WERI-Rb-1 (cell line): Measurements from ENCODE around the gene COL6A5.

Source experiments
- DNase-seq: peaks from one replicate; pipeline ENCODE4 v3.0.0-alpha.2; 2020
- H3K27ac ChIP-seq: fragments of 250-450 bp; sonication (Bioruptor Pico); 2 replicates; pipeline ENCODE4 v1.5.1; 2020; ENCODE audit warnings: mild to moderate bottlenecking, moderate library complexity
- H3K27me3 ChIP-seq: fragments of 250-450 bp; sonication (Bioruptor Pico); 2 replicates; pipeline ENCODE4 v1.5.1; 2021; ENCODE audit warnings: mild to moderate bottlenecking, low read depth, moderate library complexity; ENCODE audit not compliant: insufficient read depth, severe bottlenecking
- H3K36me3 ChIP-seq: fragments of 250-450 bp; sonication (Bioruptor Pico); 2 replicates; pipeline ENCODE4 v1.5.1; 2020; ENCODE audit warnings: mild to moderate bottlenecking, moderate library complexity
- H3K4me3 ChIP-seq: 2 replicates; pipeline ENCODE4 v1.5.1; 2011; ENCODE audit warnings: low read depth, mild to moderate bottlenecking, control low read depth, low read length
- H3K9me3 ChIP-seq: fragments of 250-450 bp; sonication (Bioruptor Pico); 2 replicates; pipeline ENCODE4 v1.5.1; 2021; ENCODE audit warnings: mild to moderate bottlenecking, moderate library complexity; ENCODE audit not compliant: severe bottlenecking
- TF ChIP-seq, protein P1 (sequence below): IDR thresholded peaks from 2 replicates; pipeline ENCODE4 v1.5.1; 2011; ENCODE audit warnings: low read depth, mild to moderate bottlenecking, control low read depth, inconsistent platforms, low read length

COL6A5 gene

GRCh38 chr3:130316169-130316568 lies 29.3 kb upstream of the COL6A5 start:
- Histone ChIP-seq H3K4me3 (no peak overlapping the region), H3K27me3 (no peaks in the 10 kb centered on the region), H3K36me3 (no peaks in the 10 kb centered on the region), H3K9me3 (peaks cover 3% of the 10 kb centered on the region), H3K27ac (no peak overlapping the region)
- DNase-seq = no peak
- TF ChIP-seq, protein P1, sequence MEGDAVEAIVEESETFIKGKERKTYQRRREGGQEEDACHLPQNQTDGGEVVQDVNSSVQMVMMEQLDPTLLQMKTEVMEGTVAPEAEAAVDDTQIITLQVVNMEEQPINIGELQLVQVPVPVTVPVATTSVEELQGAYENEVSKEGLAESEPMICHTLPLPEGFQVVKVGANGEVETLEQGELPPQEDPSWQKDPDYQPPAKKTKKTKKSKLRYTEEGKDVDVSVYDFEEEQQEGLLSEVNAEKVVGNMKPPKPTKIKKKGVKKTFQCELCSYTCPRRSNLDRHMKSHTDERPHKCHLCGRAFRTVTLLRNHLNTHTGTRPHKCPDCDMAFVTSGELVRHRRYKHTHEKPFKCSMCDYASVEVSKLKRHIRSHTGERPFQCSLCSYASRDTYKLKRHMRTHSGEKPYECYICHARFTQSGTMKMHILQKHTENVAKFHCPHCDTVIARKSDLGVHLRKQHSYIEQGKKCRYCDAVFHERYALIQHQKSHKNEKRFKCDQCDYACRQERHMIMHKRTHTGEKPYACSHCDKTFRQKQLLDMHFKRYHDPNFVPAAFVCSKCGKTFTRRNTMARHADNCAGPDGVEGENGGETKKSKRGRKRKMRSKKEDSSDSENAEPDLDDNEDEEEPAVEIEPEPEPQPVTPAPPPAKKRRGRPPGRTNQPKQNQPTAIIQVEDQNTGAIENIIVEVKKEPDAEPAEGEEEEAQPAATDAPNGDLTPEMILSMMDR = no peak

DNA sequence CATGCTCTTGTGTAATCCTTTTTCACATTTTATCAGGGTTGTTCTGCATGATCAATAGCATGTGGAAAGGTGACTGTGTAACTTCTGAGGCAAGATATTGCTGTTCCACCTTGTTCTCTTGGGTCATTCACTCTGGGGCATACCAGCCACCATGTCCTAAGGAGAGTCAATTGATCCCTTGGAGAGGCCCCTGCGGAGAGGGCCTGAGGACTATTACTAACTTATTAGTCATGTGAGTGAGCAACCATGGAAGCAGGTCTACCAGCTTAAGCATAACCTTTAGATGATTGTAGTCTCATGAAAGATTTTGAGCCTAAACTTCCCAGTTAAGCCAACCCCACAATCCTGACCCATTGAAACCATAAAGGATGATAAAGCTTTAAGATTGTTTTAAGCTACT lies 22.0 kb upstream of the COL6A5 start:
- Histone ChIP-seq H3K4me3 (no peak overlapping the region), H3K36me3 (no peaks in the 10 kb centered on the region), H3K27me3 (peaks cover 3% of the 10 kb centered on the region), H3K27ac (no peak overlapping the region), H3K9me3 (peaks cover 7% of the 10 kb centered on the region)
- TF ChIP-seq, protein P1 = no peak
- no peak for DNase-seq

DNA sequence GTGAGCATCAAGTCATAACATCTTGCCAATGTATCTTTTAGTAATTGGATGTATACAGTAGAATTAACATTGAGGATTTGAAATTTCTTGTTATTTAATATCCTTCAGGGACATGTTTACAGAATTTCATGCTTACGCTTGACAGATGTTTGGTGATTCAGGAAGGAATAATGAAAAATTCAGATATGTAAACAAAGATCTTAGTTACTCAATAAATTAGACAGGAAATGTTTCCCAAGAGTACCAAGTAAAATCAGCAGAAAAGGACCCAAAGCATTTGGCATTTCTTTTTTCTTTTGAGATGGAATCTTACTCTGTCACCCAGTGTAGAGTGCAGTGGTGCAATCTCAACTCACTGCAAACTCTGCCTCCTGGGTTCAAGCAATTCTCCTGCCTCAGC lies 4.7 kb upstream of the COL6A5 start:
- TF ChIP-seq, protein P1 = no peak
- peaks cover 5% of the 10 kb centered on the region for H3K9me3 ChIP-seq
- H3K27ac ChIP-seq = no peak overlapping the region
- H3K36me3 ChIP-seq = no peaks in the 10 kb centered on the region
- peaks cover 41% of the 10 kb centered on the region for H3K27me3 ChIP-seq
- H3K4me3 ChIP-seq = no peak overlapping the region
- no peak for DNase-seq

- H3K27ac ChIP-seq = no peak overlapping the region
- no peaks in the 10 kb centered on the region for H3K36me3 ChIP-seq
- H3K27me3 ChIP-seq = peaks cover 46% of the 10 kb centered on the region
- DNase-seq = no peak
- no peak overlapping the region for H3K4me3 ChIP-seq
- H3K9me3 ChIP-seq = peaks cover 5% of the 10 kb centered on the region
- TF ChIP-seq, protein P1 = no peak
These were observed 4.1 kb upstream of the COL6A5 start for GRCh38 chr3:130341388-130341787.

DNA sequence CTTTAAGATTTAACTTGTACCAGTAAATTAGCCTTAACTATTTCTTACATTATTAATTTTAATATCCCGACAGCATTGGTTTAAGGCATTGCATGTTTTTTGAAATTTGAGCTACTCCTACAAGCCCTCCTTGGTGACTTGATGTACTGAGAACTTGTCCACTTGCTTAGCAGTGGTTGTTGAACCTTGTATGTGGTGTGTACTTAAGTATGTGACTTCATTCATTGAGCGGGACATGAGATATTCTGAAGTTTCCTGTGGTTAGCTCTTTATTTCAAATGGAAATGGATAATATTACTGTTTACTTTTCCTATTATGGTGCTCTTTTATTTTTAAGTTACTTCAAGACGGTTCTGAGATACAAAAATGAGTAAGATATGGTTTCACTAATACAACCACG lies 3.6 kb upstream of the COL6A5 start:
- peaks cover 51% of the 10 kb centered on the region for H3K27me3 ChIP-seq
- TF ChIP-seq, protein P1 = no peak
- no peak for DNase-seq
- peaks cover 5% of the 10 kb centered on the region for H3K9me3 ChIP-seq
- no peaks in the 10 kb centered on the region for H3K36me3 ChIP-seq
- no peak overlapping the region for H3K4me3 ChIP-seq
- no peak overlapping the region for H3K27ac ChIP-seq
